ENCODE data around the gene DNM3.

DNA sequence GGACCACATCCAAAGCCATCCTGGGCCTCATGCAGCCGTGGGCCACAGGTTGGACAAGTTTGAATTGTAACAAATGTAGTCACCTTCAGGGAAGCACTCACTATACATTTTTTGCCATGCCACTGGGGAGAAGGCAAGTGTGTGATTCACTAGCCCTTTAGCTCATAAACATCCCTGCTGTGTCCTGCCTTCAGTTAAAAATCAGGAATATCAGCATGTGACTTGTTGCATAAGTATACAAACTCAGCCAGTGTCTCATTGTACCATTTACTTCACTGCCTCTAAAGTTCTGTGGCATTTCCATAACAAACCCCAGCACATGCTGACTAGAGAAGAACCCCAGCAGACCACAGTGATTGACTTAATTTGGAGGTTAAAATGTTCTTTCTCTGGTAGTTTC is 437.2 kb downstream of the DNM3 start:
- TF ChIP-seq, protein P1, sequence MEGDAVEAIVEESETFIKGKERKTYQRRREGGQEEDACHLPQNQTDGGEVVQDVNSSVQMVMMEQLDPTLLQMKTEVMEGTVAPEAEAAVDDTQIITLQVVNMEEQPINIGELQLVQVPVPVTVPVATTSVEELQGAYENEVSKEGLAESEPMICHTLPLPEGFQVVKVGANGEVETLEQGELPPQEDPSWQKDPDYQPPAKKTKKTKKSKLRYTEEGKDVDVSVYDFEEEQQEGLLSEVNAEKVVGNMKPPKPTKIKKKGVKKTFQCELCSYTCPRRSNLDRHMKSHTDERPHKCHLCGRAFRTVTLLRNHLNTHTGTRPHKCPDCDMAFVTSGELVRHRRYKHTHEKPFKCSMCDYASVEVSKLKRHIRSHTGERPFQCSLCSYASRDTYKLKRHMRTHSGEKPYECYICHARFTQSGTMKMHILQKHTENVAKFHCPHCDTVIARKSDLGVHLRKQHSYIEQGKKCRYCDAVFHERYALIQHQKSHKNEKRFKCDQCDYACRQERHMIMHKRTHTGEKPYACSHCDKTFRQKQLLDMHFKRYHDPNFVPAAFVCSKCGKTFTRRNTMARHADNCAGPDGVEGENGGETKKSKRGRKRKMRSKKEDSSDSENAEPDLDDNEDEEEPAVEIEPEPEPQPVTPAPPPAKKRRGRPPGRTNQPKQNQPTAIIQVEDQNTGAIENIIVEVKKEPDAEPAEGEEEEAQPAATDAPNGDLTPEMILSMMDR (IDR thresholded peaks at IDR 0.05; ENCODE audit: low read depth, low read length) = no peak
- TF ChIP-seq POLR2A (IDR thresholded peaks at IDR 0.05; ENCODE audit: extremely low read depth, insufficient read length) = no peak
